ENCODE measurements around the gene FASTK.

Gene FASTK

GRCh38 chr7:151081170-151082101 is 827 bp upstream of the FASTK start:
- no peak for DNase-seq (ENCODE audit: low read depth in 2 of 2)

- DNase-seq (ENCODE audit: low read depth in 2 of 2): no peak
These were observed 515 bp downstream of the FASTK start for GRCh38 chr7:151080067-151080521.

- no peak for DNase-seq (ENCODE audit: low read depth in 2 of 2)
These were observed 1.3 kb downstream of the FASTK start for GRCh38 chr7:151079199-151079910.

- no peak for DNase-seq (ENCODE audit: low read depth in 2 of 2)
These were observed 2.2 kb downstream of the FASTK start for GRCh38 chr7:151078233-151079040.

DNA sequence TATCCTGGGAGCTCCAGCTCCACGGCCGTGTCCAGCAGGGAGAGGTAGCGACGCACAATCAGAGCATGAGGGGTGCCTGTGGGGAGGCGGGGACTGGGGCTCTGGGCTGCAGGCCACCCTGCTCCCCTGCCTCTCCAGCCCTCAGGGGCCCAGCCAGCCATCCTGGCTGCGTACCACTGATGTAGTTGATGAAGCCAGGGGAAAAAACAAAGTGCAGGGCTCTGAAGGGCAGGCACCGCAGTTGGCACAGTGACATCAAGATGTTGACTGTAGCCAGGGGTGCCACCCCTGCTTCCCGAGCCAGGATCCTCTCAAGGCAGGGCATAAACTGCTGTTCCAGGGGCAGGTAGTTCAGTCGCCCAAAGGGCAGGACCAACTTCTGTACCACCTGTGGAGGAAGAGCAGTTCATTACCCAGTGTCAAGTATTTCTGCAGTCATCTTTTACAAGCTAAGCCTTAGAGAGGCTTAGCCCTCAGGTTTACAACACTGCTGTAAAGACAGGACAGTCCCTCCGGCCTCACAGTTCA is 2.8 kb downstream of the FASTK start:
- DNase-seq (ENCODE audit: low read depth in 2 of 2): no peak

DNA sequence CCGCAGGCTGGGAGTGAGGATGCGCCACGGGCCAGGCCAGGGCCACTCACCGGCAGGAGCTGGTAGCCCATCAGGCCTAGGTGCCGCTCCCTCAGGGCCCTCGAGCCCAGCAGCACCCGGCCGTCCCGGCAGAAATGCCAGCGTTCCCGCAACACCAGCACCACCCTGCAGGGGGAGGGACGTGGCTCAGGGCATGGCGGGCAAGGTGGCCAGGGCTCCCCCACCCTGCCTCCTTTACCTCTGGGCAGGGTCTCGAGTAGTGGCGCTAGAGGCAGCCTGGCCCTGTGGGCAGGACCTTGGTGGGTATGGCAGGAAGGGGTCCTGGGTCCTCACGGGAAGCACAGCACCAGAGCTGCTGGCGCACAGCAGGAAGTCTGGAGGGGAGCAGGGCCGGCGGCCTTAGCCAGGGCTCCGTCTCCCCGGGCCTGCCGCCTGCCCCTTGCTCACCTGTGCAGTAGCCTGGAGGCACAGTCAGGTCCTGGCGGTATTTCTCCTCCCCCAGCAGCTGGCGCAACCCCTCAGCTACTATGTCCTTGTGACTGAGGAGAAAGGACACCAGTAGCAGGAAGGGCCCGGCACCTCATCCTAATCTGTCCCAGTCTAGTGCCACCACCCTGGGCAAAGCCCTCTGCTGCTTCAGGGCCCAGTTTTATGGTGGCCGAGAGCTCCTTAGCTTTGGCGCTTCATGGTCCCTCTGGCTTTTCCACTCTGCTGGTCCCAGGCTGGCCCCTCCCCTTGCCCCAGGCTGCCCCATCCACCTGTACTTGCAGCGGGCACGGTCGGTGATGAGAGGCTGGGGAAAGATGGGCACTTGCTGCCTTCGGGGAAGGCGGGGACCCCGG is 3.5 kb downstream of the FASTK start:
- no peak for DNase-seq (ENCODE audit: low read depth in 2 of 2)

GRCh38 chr7:151075978-151076426 is 4.6 kb downstream of the FASTK start:
- DNase-seq (ENCODE audit: low read depth in 2 of 2): no peak

DNA sequence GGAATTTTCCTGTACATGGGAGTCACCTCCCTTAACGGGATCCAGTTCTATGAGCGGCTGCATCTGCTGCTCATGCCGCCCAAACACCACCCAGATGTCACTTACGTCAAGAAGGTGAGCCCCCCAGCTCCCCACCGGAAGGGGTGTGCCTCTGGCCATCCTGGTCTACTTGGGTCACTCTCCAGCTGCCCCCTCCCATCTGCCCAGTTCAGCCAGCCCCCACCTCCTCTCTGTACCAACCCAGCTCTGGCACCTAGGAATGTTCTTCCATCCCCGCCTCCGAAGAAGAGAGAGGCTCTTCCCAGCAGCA is 5.0 kb downstream of the FASTK start:
- DNase-seq (ENCODE audit: low read depth in 2 of 2): no peak

- no peak for DNase-seq (ENCODE audit: low read depth in 2 of 2)
These were observed 5.6 kb downstream of the FASTK start for GRCh38 chr7:151074817-151075661.

GRCh38 chr7:151073990-151074389 is 6.6 kb downstream of the FASTK start:
- no peak for DNase-seq (ENCODE audit: low read depth in 2 of 2)

- no peak for DNase-seq (ENCODE audit: low read depth in 2 of 2)
These were observed 9.4 kb downstream of the FASTK start for GRCh38 chr7:151071032-151071866.

DNA sequence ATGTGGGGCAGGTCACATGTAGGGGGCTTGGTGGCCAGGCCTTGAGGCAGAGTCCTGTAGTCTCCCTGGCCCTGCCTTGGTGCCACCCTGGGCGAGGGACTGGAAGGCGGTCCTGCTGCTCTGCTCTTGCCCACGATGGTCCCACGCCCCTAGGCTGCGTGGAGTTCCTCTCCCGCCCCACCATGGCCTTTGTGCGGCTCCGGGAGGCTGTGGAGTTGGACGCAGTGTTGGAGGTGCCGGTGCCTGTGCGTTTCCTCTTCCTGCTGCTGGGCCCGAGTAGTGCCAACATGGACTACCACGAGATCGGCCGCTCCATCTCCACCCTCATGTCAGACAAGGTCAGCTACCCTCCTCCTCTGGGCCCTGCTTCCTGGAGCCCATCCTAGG is 10.0 kb downstream of the FASTK start:
- DNase-seq (ENCODE audit: low read depth in 2 of 2): no peak

DNA sequence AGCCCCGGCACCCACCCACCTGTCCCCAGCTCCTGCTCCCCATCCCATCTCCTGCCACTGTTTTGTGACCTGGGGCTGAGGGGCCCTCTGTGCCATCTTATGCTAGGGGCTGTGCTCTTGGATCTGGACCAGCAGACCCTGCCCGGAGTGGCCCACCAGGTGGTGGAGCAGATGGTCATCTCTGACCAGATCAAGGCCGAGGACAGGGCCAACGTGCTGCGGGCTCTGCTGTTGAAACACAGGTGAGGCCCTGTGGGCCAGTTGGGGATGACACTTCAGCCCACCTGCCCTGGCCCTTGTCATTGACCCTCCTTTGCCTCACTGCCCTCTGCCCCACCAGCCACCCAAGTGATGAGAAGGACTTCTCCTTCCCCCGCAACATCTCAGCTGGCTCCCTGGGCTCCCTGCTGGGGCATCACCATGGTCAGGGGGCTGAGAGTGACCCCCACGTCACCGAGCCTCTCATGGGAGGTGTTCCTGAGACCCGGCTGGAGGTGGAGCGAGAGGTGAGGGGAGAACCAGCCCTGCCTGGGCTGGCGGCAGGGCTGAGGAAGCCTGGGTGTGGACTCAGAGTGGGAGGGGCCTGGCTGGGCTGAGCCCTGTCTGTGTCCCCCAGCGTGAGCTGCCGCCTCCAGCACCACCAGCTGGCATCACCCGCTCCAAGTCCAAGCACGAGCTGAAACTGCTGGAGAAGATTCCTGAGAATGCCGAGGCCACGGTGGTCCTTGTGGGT is 10.6 kb downstream of the FASTK start:
- DNase-seq (ENCODE audit: low read depth in 2 of 2): no peak

GRCh38 chr7:151068069-151068773 is 12.4 kb downstream of the FASTK start:
- no peak for DNase-seq (ENCODE audit: low read depth in 2 of 2)

- no peak for DNase-seq (ENCODE audit: low read depth in 2 of 2)
These were observed 14.2 kb downstream of the FASTK start for GRCh38 chr7:151066273-151066974.

DNA sequence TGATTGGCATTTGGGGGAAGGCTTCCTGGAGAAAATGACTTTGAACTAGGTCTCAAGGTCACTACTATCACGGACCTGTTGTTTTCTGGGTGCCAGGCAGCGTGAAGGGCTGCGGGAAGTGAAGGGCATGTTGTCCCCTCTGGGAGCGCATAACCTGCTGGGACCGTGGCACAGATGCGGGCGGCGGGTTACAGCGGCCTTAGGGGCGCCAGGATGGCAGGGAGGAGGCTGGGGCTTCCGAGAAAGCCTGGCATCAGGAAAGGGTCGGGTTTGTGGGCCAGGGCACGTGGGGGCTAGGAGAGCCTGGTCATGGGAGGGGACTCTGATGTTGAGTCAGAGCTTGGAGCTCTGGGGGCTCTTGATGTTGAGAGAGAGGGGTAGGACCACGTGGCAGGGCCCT is 15.1 kb downstream of the FASTK start:
- DNase-seq (ENCODE audit: low read depth in 2 of 2): no peak

DNA sequence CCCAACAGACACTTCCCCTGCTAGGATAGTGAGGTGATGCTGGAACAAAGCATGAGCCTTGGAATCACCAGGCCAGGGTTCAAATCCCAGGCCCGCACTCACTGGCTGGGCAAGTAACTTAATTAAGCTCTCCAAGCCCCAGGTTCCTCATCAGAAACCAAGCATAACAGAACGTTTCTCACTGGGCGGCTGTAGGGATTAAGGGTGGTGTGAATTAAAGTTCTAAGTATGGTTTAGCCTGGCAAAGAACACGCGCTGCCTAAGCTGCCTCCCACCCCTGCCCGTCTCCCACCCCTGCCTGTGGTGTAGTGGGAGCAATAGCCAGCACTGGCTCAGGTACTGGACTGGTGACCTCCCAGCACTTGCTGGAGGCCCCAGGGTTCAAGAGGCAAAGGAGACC is 15.6 kb downstream of the FASTK start:
- DNase-seq (ENCODE audit: low read depth in 2 of 2): no peak
